GM12892 (cell line): ENCODE results near the gene MPP4.

Experiments
- DNase-seq: peaks from one replicate; pipeline ENCODE4 v3.0.0; 2011; ENCODE audit not compliant: insufficient read length
- FAIRE-seq: peaks from 2 replicates; lab custom pipeline; 2011; peaks lifted over from hg19 to GRCh38; lab: Jason Lieb, UNC
- POLR2A ChIP-seq: IDR thresholded peaks from 2 replicates; pipeline ENCODE4 v1.6.1; 2011; ENCODE audit warnings: low read depth, low read length, control low read depth
- POLR2AphosphoS5 ChIP-seq: IDR thresholded peaks from 2 replicates; pipeline ENCODE4 v1.6.1; 2011; ENCODE audit warnings: low read depth, low read length, control low read depth
- TAF1 ChIP-seq: IDR thresholded peaks from 2 replicates; pipeline ENCODE4 v1.6.1; 2011; ENCODE audit warnings: low read depth, mild to moderate bottlenecking, control low read depth, low read length, borderline replicate concordance

Gene MPP4

DNA sequence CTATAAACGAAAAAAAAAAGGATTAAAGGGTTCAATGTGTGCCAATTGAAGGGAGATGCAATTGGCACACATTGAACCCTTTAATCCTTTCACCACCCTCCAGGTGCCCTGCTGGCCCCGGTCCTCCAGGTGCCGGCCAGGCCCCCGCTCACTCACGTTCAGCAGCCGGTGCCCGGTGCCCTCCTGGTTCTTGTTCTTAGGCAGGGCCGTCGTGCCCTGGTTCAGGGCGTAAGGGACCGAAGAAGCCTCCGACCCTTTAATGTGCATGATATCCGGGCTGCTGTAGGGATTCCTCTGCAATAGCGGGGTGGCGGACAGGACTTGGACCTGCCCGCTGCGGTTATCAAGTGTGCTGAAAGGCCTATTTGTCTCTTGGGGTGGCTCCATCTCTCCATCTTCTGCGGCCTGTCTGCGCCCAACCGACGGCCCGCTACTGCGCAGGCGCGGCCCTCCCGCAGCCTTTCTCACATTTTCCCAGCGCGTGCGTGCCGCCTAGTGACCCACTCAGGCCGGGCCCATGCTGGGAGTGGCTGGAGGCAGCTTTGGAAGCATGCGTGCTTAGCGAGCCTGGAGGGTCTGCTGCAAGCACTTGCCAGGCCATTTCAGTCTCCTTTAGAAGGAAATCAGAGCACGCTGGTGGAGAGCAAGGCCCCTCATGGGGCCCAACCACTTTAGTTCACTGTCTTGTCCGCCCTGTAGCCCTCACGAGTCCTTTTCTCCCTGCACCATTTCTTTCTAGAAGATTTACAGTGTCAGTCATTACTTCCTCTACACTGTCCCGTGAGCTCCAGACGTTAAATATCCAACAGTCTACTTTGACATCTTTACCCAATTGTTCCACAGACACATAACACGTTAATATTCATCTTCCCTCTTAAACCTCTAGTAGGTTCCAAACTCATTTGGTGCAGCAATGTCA is 79.4 kb downstream of the MPP4 start:
- DNase-seq (no peak), FAIRE-seq (no peak)
- no peak for TF ChIP-seq POLR2AphosphoS5

DNA sequence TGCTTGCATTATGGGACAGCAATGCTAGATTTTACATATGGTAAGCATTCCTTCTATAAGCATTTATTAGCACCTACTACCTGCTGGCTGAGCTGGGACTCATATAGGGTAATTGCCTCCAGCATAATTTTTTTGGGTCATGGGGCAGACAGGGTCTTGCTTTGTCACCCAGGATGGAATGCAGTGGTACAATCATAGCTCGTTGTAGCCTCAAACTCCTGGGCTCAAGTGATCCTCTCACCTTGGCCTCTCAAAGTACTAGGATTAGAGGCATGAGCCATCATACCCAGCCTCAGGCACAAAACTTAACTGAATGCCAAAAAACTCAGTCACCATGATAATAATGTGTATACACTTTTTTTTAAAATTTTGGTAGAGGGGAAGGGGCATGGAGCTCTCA is 90.4 kb downstream of the MPP4 start:
- FAIRE-seq = no peak
- TF ChIP-seq POLR2AphosphoS5 (no peak), POLR2A (no peak), TAF1 (no peak)
- no peak for DNase-seq

DNA sequence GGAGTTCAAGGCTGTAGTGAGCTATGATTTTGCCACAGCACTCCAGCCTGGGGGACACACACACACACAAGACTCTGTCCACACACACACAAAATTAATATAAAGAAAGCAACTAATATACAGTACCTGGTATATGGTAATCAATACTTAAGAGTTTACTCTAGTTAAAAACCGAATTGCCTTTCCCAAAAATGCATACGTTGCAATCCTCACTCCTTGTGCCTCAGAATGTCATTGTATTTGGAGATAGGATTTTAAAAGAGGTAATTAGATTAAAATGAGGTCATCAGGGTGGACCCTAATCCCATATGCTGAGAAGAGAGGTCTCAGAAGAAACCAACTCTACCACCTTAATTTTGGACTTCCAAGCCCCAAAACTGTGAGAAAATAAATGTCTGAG is 90.9 kb downstream of the MPP4 start:
- FAIRE-seq = no peak

DNA sequence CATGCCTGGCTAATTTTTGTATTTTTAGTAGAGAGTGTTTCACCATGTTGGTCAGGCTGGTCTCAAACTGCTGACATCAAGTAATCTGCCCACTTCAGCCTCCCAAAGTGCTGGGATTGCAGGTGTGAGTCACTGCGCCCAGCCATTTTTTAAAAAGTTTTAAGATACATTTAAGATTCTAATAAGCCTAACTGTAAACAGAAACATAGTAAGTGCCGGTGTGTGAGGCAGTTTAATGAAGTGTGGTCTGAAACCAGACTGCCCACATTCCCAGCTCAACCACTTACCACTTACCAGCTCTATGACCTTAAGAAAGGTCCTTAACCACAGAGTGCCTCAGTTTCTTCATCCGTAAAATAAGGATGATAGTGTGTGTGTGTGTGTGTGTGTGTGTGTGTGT is 97.5 kb downstream of the MPP4 start:
- no peak for FAIRE-seq

More for the DNA sequence above, 90.9 kb downstream of the MPP4 start:
- TF ChIP-seq POLR2A (no peak), POLR2AphosphoS5 (no peak), TAF1 (no peak)
- DNase-seq = no peak

DNA sequence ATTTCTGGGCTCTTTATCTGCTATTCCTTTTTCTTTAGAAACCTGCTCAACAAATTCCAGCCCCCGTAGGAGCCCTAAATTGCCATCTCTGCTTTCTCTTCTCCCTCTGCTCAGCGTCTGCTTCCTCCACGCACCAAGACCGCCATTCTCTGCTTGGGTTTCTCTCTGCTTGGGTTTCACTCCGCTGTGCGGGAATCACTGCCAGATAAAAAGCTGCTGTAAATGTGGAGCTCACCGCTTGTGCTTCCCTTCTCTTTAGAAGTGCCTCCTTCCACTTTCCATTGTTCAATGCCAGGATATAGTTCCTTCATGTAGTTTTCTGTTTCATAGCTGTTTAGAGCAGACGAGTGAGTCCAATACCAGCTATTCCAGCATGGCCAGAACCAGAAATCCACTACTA is 101.0 kb downstream of the MPP4 start:
- DNase-seq (no peak), FAIRE-seq (no peak)
- TF ChIP-seq POLR2AphosphoS5 (no peak), TAF1 (no peak), POLR2A (no peak)

More for the DNA sequence above, 97.5 kb downstream of the MPP4 start:
- no peak for TF ChIP-seq POLR2A
- no peak for TF ChIP-seq POLR2AphosphoS5
- no peak for TF ChIP-seq TAF1
- no peak for DNase-seq
